NT2/D1 (cell line): ENCODE data around the gene KLHL30.

Experiments
- SUZ12 ChIP-seq: IDR thresholded peaks from 2 replicates; pipeline ENCODE4 v1.6.1; 2011; ENCODE audit not compliant: insufficient read length, insufficient read depth; ENCODE audit errors: extremely low read depth
- ZNF274 ChIP-seq: IDR thresholded peaks from 2 replicates; pipeline ENCODE4 v1.6.1; 2011; ENCODE audit warnings: mild to moderate bottlenecking, low read depth, low read length

DNA sequence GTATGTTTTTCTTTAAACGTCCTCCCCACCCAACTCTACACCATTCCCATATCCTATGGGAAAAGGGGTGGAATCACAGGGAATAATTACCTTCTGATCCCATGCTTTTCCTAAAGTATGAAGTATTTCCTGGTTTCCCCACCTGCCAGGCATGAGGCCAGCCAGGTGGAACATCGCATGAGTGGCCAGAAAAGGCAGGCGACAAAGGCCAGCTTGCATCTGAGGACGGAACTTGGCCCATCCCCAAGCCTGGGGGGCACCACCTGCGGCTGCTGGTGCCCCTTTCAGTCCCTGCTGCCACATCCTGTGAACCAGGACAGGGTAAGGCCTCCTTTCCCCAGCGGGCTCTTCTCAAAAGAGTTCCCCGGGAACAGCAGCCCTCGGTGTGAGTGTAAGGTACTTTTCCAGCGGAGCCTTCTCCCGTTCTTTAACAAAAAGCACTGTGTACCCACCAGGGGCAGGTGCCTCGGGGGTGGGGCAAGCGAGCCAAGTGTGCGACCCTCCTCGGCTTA is 19.1 kb downstream of the KLHL30 start:
- TF ChIP-seq SUZ12 (no peak), ZNF274 (no peak)
